ENCODE measurements around the gene SBK2. TPM values are rescaled to one million over a fixed set of nuclear protein-coding genes. Genes with fewer than 3 reads are reported as not detected.

Gene SBK2
- total and polyA plus RNA-seq, 4 donors: 0.31 TPM; not detected in 3

- TF ChIP-seq CTCF (IDR thresholded peaks at IDR 0.05; ENCODE audit: control extremely low read depth, extremely low read depth): no peak
- no peak overlapping the region for H3K4me3 ChIP-seq
- H3K9me3 ChIP-seq (ENCODE audit: control insufficient read depth in 4 of 4, insufficient read depth in 3 of 4, low read length in 3 of 4): peaks cover 0 to 5% (median 0%) of the 10 kb centered on the region in 4 donors
- WGBS, 2 donors: 27 to 56% methylated on average over 6 of the region's 6 CpGs
- peaks cover 3 to 18% (median 6%) of the 10 kb centered on the region in 5 donors for H3K4me1 ChIP-seq (ENCODE audit: control insufficient read depth in 5 of 5, insufficient read depth in 5 of 5, low read length in 5 of 5)
- no peaks in the 10 kb centered on the region for H3K27me3 ChIP-seq (ENCODE audit: control insufficient read depth in 3 of 3, insufficient read depth in 3 of 3, low read length in 2 of 3)
- no peak for ATAC-seq (ENCODE audit: insufficient read depth, low FRiP score)
- peak overlapping the region in 1 of 2 donors; percentile 70 for H3K27ac ChIP-seq (ENCODE audit: low read depth in 1 of 2, low read length in 1 of 2)
- H3K36me3 ChIP-seq (ENCODE audit: control insufficient read depth in 4 of 4, insufficient read depth in 4 of 4, low read length in 4 of 4): peaks cover 3 to 20% (median 5%) of the 10 kb centered on the region in 4 donors
- no peak overlapping the region for H3K9ac ChIP-seq (ENCODE audit: insufficient read depth in 1 of 2, low read length in 2 of 2)
- DNase-seq: peak; percentile 33 to 72 (median 49)
Observed at GRCh38 chr19:55581823-55582223, 44.9 kb upstream of the SBK2 start.

- 27 to 40% methylated on average over 12 of the region's 12 CpGs for WGBS, 2 donors
- peak overlapping the region; percentile 70 to 87 for H3K27ac ChIP-seq (ENCODE audit: low read depth in 1 of 2, low read length in 1 of 2)
- ATAC-seq (ENCODE audit: insufficient read depth, low FRiP score): no peak
Observed at GRCh38 chr19:55581145-55581822, 44.4 kb upstream of the SBK2 start.

GRCh38 chr19:55580628-55581144, 43.8 kb upstream of the SBK2 start, which contains the start of gene ZNF579:
TSS of gene ZNF579 (minus strand) at chr19:55580848. CDS start at chr19:55579639, 1,209 bp downstream.
- 0 to 1% methylated on average over 15 to 24 of the region's 24 CpGs for WGBS, 2 donors

More at GRCh38 chr19:55581145-55581822, 44.4 kb upstream of the SBK2 start:
- H3K4me1 ChIP-seq (ENCODE audit: control insufficient read depth in 5 of 5, insufficient read depth in 5 of 5, low read length in 5 of 5): peaks cover 3 to 15% (median 6%) of the 10 kb centered on the region in 5 donors
- no peak for TF ChIP-seq CTCF (IDR thresholded peaks at IDR 0.05; ENCODE audit: control extremely low read depth, extremely low read depth)
- H3K4me3 ChIP-seq: peak overlapping the region; percentile 52
- DNase-seq: peak in 2 of 3 donors; percentile 26 to 29
- H3K9ac ChIP-seq (ENCODE audit: insufficient read depth in 1 of 2, low read length in 2 of 2): peak overlapping the region; percentile 23 to 28
- no peaks in the 10 kb centered on the region for H3K27me3 ChIP-seq (ENCODE audit: control insufficient read depth in 3 of 3, insufficient read depth in 3 of 3, low read length in 2 of 3)
- H3K9me3 ChIP-seq (ENCODE audit: control insufficient read depth in 4 of 4, insufficient read depth in 3 of 4, low read length in 3 of 4): peaks cover 0 to 5% (median 0%) of the 10 kb centered on the region in 4 donors
- peaks cover 5 to 20% (median 6%) of the 10 kb centered on the region in 4 donors for H3K36me3 ChIP-seq (ENCODE audit: control insufficient read depth in 4 of 4, insufficient read depth in 4 of 4, low read length in 4 of 4)

More at GRCh38 chr19:55580628-55581144, 43.8 kb upstream of the SBK2 start, which contains the start of gene ZNF579:
- DNase-seq: peak; percentile 92 to 95 (median 93)
- H3K27me3 ChIP-seq (ENCODE audit: control insufficient read depth in 3 of 3, insufficient read depth in 3 of 3, low read length in 2 of 3): no peaks in the 10 kb centered on the region
- peaks cover 0 to 5% (median 0%) of the 10 kb centered on the region in 4 donors for H3K9me3 ChIP-seq (ENCODE audit: control insufficient read depth in 4 of 4, insufficient read depth in 3 of 4, low read length in 3 of 4)
- peaks cover 3 to 11% (median 6%) of the 10 kb centered on the region in 5 donors for H3K4me1 ChIP-seq (ENCODE audit: control insufficient read depth in 5 of 5, insufficient read depth in 5 of 5, low read length in 5 of 5)
- H3K36me3 ChIP-seq (ENCODE audit: control insufficient read depth in 4 of 4, insufficient read depth in 4 of 4, low read length in 4 of 4): peaks cover 5 to 20% (median 6%) of the 10 kb centered on the region in 4 donors
- ATAC-seq (ENCODE audit: insufficient read depth, low FRiP score): peak; percentile 81
- no peak for TF ChIP-seq CTCF (IDR thresholded peaks at IDR 0.05; ENCODE audit: control extremely low read depth, extremely low read depth)
- H3K4me3 ChIP-seq: peak within 1 kb of the TSS; percentile 52
- H3K27ac ChIP-seq (ENCODE audit: low read depth in 1 of 2, low read length in 1 of 2): peak within 1 kb of the TSS; percentile 70 to 87
- peak within 1 kb of the TSS; percentile 80 to 86 for H3K9ac ChIP-seq (ENCODE audit: insufficient read depth in 1 of 2, low read length in 2 of 2)

All from lung (tissue), 12 donors.